BE2C (cell line): ENCODE measurements around the gene WDHD1.
"Not testable (repeated sequence)": the region's sequence is repeated elsewhere in the genome, so short reads cannot be mapped to it uniquely, and the experiment has no call there.

ENCODE experiments used
- DNase-seq: peaks from one replicate; pipeline ENCODE4 v3.0.0-alpha.2; 2020
- H3K27me3 ChIP-seq: fragments of 250-450 bp; sonication (Bioruptor Pico); 2 replicates; pipeline ENCODE4 v1.5.1; 2020; ENCODE audit warnings: mild to moderate bottlenecking
- H3K36me3 ChIP-seq: fragments of 250-450 bp; sonication (Bioruptor Pico); 2 replicates; pipeline ENCODE4 v1.5.1; 2020; ENCODE audit warnings: mild to moderate bottlenecking
- H3K4me1 ChIP-seq: fragments of 250-450 bp; sonication (Bioruptor Pico); 2 replicates; pipeline ENCODE4 v1.5.1; 2020
- H3K4me3 ChIP-seq: 2 replicates; pipeline ENCODE4 v1.5.1; 2011; ENCODE audit warnings: low read depth, low read length
- H3K9me3 ChIP-seq: fragments of 250-450 bp; sonication (Bioruptor Pico); 2 replicates; pipeline ENCODE4 v1.5.1; 2020
- TF ChIP-seq, protein P1 (sequence below): IDR thresholded peaks from 2 replicates; pipeline ENCODE4 v1.5.1; 2012; ENCODE audit warnings: mild to moderate bottlenecking, low read depth, low read length

WDHD1 gene

DNA sequence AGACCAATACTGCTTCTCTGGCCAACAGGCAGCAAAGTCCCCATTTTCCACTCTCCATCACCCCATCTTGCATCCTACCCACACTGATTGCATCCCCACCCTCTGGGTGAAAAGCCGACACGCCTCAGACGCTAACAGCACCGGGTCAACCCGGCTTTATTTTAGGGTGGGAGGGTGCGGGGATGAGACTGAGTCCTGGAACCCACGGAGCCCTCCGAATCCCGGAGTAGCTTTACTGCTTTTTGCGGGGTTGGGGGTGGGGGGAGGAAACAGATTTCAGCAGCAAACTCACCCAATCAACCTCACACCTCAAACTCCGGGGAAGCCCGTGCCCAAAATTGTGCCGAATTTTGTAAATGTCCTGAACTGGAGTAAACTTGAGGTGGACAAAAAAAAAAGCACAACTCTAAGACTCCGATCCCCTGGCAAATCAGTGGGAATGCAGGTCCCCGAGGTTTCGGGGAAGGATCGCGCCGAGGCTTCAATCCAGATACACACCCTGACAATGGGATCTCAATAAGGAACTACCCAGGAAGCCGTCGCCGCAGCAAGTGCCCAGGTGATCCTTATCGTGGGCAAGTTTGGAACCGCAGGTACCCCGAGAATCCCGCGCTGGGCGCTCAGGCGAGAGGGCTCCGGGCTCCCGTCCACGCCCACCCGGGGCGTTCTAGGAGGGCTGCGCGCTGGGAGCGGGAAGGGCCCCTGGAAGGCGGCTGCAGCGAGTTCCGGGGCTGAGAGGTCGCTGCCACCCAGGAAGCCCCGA, 125.3 kb downstream of the WDHD1 start:
- Histone ChIP-seq H3K4me3 (peak overlapping the region; percentile 94), H3K27me3 (no peaks in the 10 kb centered on the region), H3K9me3 (no peaks in the 10 kb centered on the region), H3K36me3 (no peaks in the 10 kb centered on the region), H3K4me1 (peaks cover 4% of the 10 kb centered on the region; the same call in 1 of the 2 replicates)
- TF ChIP-seq, protein P1, sequence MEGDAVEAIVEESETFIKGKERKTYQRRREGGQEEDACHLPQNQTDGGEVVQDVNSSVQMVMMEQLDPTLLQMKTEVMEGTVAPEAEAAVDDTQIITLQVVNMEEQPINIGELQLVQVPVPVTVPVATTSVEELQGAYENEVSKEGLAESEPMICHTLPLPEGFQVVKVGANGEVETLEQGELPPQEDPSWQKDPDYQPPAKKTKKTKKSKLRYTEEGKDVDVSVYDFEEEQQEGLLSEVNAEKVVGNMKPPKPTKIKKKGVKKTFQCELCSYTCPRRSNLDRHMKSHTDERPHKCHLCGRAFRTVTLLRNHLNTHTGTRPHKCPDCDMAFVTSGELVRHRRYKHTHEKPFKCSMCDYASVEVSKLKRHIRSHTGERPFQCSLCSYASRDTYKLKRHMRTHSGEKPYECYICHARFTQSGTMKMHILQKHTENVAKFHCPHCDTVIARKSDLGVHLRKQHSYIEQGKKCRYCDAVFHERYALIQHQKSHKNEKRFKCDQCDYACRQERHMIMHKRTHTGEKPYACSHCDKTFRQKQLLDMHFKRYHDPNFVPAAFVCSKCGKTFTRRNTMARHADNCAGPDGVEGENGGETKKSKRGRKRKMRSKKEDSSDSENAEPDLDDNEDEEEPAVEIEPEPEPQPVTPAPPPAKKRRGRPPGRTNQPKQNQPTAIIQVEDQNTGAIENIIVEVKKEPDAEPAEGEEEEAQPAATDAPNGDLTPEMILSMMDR, result no peak
- DNase-seq, result no peak

DNA sequence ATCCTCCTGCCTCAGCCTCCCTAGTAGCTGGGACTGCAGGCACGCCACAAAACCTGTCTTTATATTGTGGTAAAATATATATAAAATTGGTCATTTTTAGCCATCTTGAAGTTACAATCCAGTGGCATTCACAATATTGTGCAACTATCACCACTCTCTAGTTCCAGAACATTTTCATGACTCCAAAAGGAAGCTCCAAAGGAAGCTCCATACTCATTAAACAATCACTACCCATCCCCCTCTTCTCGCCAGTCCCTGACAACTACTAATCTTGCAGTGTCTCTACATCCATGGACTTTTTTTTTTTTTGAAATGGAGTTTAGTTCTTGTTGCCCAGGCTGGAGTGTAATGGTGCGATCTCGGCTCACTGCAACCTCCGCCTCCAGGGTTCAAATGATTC, 127.3 kb downstream of the WDHD1 start:
- H3K9me3 ChIP-seq, result no peaks in the 10 kb centered on the region
- no peaks in the 10 kb centered on the region for H3K36me3 ChIP-seq
- H3K27me3 ChIP-seq, result no peaks in the 10 kb centered on the region
- H3K4me1 ChIP-seq, result peaks cover 7% of the 10 kb centered on the region
- DNase-seq, result no peak
- H3K4me3 ChIP-seq, result no peak overlapping the region
- TF ChIP-seq, protein P1, result no peak

DNA sequence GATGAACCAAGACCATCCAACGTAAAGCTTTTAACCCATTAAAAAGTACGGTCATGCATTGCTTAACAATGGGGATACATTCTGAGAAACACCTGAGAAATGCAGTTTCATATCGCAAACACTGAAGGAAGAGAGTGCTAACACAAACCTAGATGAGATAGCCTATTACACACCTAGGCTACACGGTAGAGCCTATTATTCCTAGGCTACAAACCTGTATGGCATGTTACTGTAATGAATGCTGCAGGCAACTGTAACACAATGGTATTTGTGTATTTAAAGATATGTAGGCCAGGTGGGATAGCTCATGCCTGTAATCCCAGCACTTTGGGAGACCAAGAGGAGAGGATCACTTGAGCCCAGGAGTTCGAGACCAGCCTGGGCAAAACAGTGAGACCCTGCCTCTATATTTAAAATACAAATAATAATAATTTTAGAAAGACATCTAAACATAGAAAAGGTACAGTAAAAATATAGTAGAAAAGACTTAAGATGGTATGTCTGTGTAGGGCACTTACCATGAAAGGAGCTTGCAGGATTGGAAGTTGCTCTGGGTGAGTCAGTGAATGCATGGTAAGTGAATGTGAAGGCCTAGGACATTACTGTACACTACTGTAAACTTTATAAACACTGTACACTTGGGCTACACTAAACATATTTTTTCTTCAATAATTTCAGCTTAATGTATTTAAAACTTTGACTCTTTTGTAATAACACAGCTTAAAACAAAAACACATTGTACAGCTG, 128.9 kb downstream of the WDHD1 start:
- H3K36me3 ChIP-seq, H3K27me3 ChIP-seq, H3K4me3 ChIP-seq, H3K4me1 ChIP-seq, DNase-seq, H3K9me3 ChIP-seq: not testable (repeated sequence)

DNA sequence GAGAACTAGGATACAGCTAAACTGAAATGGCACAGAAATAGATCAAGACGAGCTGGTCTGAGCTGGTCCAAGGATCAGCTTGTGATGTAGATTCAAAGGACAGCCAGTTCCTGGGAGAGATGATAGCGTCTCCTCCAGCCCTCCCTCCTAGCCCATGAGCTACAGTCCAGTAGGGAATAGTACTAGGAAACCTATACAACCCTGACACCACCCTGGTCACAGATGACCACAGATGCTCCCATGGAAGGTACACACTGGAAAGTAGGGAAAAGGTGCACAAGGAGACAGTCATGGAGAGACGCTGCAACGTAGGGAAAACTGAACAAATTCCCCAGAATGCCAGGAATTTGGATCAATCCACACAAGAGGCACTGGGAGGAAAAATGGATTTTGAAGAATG, 131.2 kb downstream of the WDHD1 start:
- no peak for DNase-seq
- no peak overlapping the region for H3K4me3 ChIP-seq
- peaks cover 3% of the 10 kb centered on the region for H3K4me1 ChIP-seq
- H3K27me3 ChIP-seq, result no peaks in the 10 kb centered on the region
- TF ChIP-seq, protein P1, result no peak
- H3K9me3 ChIP-seq, result no peaks in the 10 kb centered on the region
- H3K36me3 ChIP-seq, result no peaks in the 10 kb centered on the region

DNA sequence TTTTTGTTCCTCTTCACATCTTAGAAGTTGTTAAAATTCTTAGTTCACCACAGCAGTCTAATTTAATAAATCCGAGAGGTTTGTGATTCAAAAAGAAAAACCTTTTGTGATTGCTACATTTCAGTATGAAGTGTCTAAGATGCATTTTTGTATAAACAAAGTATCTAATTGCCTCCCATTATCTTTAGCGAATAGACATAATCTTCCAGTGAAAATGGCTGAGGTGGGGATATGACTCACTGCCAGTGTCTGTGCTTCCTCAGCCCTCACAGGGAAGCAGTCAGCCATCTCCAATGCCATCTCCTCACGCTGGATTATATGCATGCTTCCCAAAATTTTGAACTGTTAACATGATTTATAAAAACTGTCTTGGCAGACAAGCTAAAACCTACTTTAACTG, 131.9 kb downstream of the WDHD1 start:
- DNase-seq, result peak; percentile 38
- Histone ChIP-seq H3K4me3 (no peak overlapping the region), H3K4me1 (peaks cover 3% of the 10 kb centered on the region), H3K27me3 (no peaks in the 10 kb centered on the region), H3K36me3 (no peaks in the 10 kb centered on the region), H3K9me3 (no peaks in the 10 kb centered on the region)
- TF ChIP-seq, protein P1, result no peak

DNA sequence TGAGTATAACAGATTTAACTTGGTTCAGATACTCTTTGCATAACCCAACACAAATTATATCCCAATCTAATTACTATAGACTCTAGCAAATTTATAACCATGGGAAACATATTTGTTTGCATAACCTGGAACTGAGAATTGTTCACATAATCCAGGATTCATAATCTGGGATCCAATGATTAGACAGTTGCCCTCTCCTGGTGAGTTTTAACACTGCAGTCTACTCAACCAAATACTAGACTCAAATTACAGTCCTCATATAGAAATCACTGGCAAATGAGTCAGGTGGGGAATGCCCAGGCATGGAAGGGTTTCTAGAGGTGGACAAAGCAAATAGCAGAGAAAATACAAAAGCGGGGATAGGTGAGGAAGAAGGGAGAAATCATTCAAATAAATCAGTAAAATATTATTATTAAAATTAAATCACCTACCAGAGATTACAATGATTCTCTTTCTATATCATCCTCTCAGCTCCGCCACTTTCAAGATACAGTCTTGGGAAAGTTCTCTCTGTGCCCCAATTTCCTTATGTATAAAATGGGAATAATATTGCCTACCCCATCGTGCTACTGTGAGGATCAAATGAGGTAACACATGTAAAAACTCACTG, 133.6 kb downstream of the WDHD1 start:
- Histone ChIP-seq H3K4me3 (no peak overlapping the region), H3K4me1 (peaks cover 14% of the 10 kb centered on the region), H3K27me3 (no peaks in the 10 kb centered on the region), H3K9me3 (no peaks in the 10 kb centered on the region), H3K36me3 (no peaks in the 10 kb centered on the region)
- DNase-seq, result peak; percentile 55
- TF ChIP-seq, protein P1, result peak; percentile 85
